DOHH2 (cell line): ENCODE measurements around the gene SLC7A5.
"Not testable (repeated sequence)": the region's sequence is repeated elsewhere in the genome, so short reads cannot be mapped to it uniquely, and the experiment has no call there.

Source experiments
- H3F3A ChIP-seq: fragments of 200-600 bp; sonication (generic), shearing (Covaris generic); 2 replicates; pipeline ENCODE4 v1.6.0; 2016; ENCODE audit warnings: antibody characterized with exemption, mild to moderate bottlenecking; ENCODE audit not compliant: control insufficient read depth, insufficient read depth
- H3K27ac ChIP-seq: fragments of 200-600 bp; sonication (generic); 2 replicates; pipeline ENCODE4 v1.5.1; 2014; ENCODE audit warnings: low read depth, mild to moderate bottlenecking, low read length, moderate library complexity
- H3K27me3 ChIP-seq: fragments of 200-600 bp; sonication (generic); 2 replicates; pipeline ENCODE4 v1.6.1; 2014; ENCODE audit warnings: mild to moderate bottlenecking, low read length, mixed read lengths; ENCODE audit not compliant: control insufficient read depth
- H3K36me3 ChIP-seq: fragments of 200-600 bp; sonication (generic); 2 replicates; pipeline ENCODE4 v1.6.1; 2014; ENCODE audit warnings: mild to moderate bottlenecking, low read length, moderate library complexity, mixed read lengths; ENCODE audit not compliant: control insufficient read depth
- H3K4me1 ChIP-seq: fragments of 200-600 bp; sonication (generic); 2 replicates; pipeline ENCODE4 v1.6.1; 2014; ENCODE audit warnings: mild to moderate bottlenecking, low read length, mixed read lengths; ENCODE audit not compliant: control insufficient read depth
- H3K4me2 ChIP-seq: fragments of 200-600 bp; sonication (generic); 2 replicates; pipeline ENCODE4 v1.6.0; 2014; ENCODE audit warnings: mild to moderate bottlenecking, low read length, moderate library complexity
- H3K4me3 ChIP-seq: fragments of 200-600 bp; sonication (generic); 2 replicates; pipeline ENCODE4 v1.5.1; 2014; ENCODE audit warnings: mild to moderate bottlenecking, low read length, mixed read lengths
- H3K79me2 ChIP-seq: fragments of 200-600 bp; sonication (generic); 2 replicates; pipeline ENCODE4 v1.6.1; 2014; ENCODE audit warnings: mild to moderate bottlenecking, low read length, mixed read lengths; ENCODE audit not compliant: control insufficient read depth
- H3K9me2 ChIP-seq: fragments of 200-600 bp; sonication (generic); replicated peaks from 2 replicates; pipeline ENCODE4 v1.6.1; 2014; ENCODE audit warnings: mild to moderate bottlenecking, low read length, mixed read lengths; ENCODE audit not compliant: control insufficient read depth
- H3K9me3 ChIP-seq: fragments of 200-600 bp; sonication (generic); 2 replicates; pipeline ENCODE4 v1.6.1; 2014; ENCODE audit warnings: antibody characterized with exemption, low read length, mixed read lengths; ENCODE audit not compliant: control insufficient read depth, insufficient read depth
- H4K20me1 ChIP-seq: fragments of 200-600 bp; sonication (generic); 2 replicates; pipeline ENCODE4 v1.6.0; 2014; ENCODE audit warnings: low read depth, mild to moderate bottlenecking, antibody characterized with exemption, low read length, moderate library complexity; ENCODE audit not compliant: control insufficient read depth, insufficient read depth
- TF ChIP-seq, protein P1 (sequence below): fragments of 200-600 bp; sonication (generic); IDR thresholded peaks from one replicate; pipeline ENCODE4 v1.5.1; 2014; ENCODE audit warnings: antibody characterized with exemption, mild to moderate bottlenecking, low read depth, low read length; ENCODE audit not compliant: poor library complexity, severe bottlenecking

The SLC7A5 gene

DNA sequence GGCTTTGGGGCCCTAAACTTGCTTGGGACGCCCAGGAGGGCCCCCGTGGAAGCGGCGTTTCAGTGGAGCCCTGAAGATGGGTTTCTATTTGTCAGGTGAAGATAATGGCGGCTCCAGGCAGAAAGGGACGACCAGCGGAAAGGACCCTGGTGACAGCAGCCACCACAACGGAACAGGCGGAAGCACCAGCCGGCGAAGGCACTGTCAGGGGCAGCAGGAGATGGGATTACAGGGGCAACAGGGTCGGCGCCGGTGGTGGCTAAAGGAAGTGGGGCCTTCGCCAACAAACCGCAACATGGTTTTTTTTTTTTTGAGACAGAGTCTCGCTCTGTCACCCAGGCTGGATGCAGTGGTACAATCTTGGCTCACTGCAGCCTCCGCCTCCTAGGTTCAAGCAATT lies 43.4 kb upstream of the SLC7A5 start:
- not testable (repeated sequence) for H3K9me2 ChIP-seq

DNA sequence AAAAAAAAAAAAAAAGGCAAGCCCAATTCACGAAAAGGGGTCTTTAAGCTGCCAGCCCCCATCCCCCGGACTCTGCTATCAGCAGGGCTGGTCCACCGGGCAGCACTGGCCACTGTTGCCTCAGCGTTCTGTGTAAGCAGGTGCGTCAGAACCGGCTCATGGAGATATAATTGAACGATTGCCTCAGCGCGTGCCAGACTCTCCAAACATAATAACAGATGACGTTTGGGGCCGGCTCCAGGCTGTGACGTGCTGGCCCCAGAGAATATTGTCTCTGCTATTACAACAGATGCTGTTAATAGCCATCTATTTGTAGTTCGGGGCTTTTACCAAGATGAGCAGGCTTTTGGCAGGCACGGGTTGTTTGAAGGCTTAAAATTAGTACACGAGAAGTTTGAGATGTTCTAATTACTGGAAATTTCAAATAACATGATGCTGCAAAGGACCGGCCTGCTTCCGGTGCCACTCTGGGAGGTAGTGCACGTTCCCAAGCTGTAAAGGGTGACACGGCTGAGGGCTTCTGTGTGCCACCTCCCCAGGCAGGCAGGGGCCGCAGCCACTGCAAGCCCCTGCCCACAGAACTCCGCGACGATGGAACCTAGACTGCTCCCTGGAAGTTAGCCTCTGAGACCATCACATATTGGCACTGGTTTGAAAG lies 41.9 kb upstream of the SLC7A5 start:
- not testable (repeated sequence) for H3K27ac ChIP-seq, H4K20me1 ChIP-seq, H3K4me3 ChIP-seq, H3K27me3 ChIP-seq, H3K9me3 ChIP-seq, H3F3A ChIP-seq, H3K4me2 ChIP-seq, H3K36me3 ChIP-seq, H3K79me2 ChIP-seq, H3K9me2 ChIP-seq
- H3K4me1 ChIP-seq, result peaks cover 13% of the 10 kb centered on the region

More for the DNA sequence above, 43.4 kb upstream of the SLC7A5 start:
- H3F3A ChIP-seq, H3K4me2 ChIP-seq, H3K27me3 ChIP-seq, H3K27ac ChIP-seq, H3K9me3 ChIP-seq, H4K20me1 ChIP-seq, H3K4me3 ChIP-seq, H3K79me2 ChIP-seq, H3K36me3 ChIP-seq: not testable (repeated sequence)
- H3K4me1 ChIP-seq, result peaks cover 13% of the 10 kb centered on the region

DNA sequence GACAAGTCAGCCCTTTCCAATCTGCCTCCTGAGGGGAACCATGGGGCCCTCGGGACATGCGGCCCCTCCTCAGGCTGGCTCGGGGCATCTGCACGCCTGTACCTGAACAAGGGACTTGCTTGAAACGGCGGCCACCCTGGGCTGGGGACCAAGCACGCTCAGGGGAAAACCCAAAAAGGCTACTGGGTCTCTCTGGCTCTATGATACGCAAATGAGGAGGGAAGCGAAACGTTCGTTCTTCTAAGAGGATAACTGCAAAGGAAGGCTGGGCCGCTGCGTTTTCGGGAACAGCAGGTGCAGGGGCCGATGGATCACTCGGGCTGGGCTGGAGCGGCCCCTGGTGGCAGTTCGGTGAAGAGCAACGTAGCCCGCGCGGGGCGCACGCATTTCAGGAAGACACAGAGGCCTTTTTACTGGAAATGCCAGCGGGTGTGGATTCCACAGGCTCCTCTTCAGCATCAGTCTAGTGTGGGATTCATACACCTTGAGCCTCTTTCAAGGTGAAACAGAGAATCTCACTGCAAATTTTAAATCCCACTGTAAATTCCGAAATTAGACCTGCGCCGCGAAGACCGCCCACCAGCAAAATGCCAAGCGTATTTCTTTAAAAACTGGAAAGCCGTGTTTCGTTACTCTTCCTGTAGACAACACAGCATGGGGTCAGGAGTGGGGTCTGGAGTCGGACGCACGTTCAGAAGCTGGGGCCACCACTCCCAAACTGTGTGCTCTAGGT lies 40.1 kb upstream of the SLC7A5 start:
- TF ChIP-seq, protein P1, sequence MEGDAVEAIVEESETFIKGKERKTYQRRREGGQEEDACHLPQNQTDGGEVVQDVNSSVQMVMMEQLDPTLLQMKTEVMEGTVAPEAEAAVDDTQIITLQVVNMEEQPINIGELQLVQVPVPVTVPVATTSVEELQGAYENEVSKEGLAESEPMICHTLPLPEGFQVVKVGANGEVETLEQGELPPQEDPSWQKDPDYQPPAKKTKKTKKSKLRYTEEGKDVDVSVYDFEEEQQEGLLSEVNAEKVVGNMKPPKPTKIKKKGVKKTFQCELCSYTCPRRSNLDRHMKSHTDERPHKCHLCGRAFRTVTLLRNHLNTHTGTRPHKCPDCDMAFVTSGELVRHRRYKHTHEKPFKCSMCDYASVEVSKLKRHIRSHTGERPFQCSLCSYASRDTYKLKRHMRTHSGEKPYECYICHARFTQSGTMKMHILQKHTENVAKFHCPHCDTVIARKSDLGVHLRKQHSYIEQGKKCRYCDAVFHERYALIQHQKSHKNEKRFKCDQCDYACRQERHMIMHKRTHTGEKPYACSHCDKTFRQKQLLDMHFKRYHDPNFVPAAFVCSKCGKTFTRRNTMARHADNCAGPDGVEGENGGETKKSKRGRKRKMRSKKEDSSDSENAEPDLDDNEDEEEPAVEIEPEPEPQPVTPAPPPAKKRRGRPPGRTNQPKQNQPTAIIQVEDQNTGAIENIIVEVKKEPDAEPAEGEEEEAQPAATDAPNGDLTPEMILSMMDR, result peak; percentile 86
- not testable (repeated sequence) for H3K9me2 ChIP-seq, H3K36me3 ChIP-seq, H3K9me3 ChIP-seq, H3K27me3 ChIP-seq, H3F3A ChIP-seq, H3K27ac ChIP-seq, H4K20me1 ChIP-seq, H3K79me2 ChIP-seq
- H3K4me2 ChIP-seq, result peak overlapping the region; percentile 68
- H3K4me3 ChIP-seq, result peak overlapping the region; percentile 46
- H3K4me1 ChIP-seq, result peaks cover 13% of the 10 kb centered on the region

DNA sequence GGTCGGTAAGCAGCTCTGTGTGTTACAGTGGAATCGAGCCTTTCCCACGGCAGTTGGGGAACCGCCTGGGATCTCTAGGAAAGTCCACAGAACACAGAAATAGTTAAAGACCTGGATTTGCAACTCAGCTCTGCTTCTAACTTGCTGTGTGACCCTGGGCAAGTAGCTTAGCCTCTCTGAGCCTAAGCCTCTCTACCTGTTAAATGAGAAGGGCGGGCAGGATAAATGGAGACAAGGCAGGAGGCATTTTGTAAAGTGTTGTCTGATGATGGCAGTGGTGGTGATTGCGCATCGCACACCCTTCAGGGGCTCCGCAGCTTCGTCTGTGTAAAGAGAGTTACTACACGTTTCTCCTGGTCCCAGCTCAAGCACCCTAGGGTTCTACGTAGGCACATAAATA lies 38.8 kb upstream of the SLC7A5 start:
- not testable (repeated sequence) for H3K9me2 ChIP-seq, H3K27me3 ChIP-seq, H3K4me2 ChIP-seq, H3F3A ChIP-seq, H3K79me2 ChIP-seq, H4K20me1 ChIP-seq, H3K36me3 ChIP-seq, H3K4me3 ChIP-seq, H3K9me3 ChIP-seq, H3K27ac ChIP-seq
- H3K4me1 ChIP-seq, result peaks cover 13% of the 10 kb centered on the region

DNA sequence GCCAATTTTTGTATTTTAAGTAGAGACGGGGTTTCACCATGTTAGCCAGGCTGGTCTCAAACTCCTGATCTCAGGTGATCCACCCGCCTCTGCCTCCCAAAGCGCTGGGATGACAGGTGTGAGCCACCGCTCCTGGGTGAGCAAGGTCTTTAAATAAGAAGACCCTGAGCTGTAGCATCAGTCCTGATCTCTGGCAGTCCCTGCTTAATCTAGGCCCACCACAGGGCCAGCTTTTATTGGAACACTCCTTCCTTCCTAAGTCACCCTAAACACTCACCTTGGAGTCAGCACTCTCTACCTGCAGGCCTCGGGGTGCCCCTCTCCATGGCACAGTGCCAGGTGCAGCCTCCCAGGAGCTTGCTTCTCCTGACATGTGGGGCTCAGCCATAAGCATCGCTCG lies 36.2 kb upstream of the SLC7A5 start:
- H3K9me3 ChIP-seq, H3K27ac ChIP-seq, H3K4me2 ChIP-seq, H3K36me3 ChIP-seq, H4K20me1 ChIP-seq, H3F3A ChIP-seq, H3K27me3 ChIP-seq, H3K9me2 ChIP-seq, H3K79me2 ChIP-seq, H3K4me3 ChIP-seq: not testable (repeated sequence)
- H3K4me1 ChIP-seq, result peaks cover 13% of the 10 kb centered on the region

DNA sequence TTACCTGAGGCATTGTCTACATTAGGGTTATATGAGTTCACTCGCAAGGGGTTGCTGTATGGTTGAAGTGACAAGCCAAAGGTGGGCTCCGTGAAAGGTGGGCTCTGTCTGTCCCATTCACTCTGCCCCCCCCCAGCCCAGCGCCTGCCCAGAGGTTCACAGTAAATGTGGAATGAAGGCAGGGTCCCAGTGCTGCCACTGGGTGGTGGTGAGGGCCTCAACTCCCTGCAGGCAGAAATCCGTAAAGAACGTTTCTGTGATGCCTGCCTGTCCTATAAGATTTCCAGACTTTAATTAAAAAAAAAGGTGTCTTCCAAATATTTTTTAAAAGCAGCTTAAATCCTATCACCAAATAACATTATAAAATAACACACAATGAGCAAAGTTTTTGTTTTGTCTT lies 35.7 kb upstream of the SLC7A5 start:
- H3K4me1 ChIP-seq, result peaks cover 13% of the 10 kb centered on the region
- H3K4me3 ChIP-seq, H3K9me2 ChIP-seq, H3K4me2 ChIP-seq, H3F3A ChIP-seq, H3K9me3 ChIP-seq, H3K27me3 ChIP-seq, H3K36me3 ChIP-seq, H3K27ac ChIP-seq, H3K79me2 ChIP-seq, H4K20me1 ChIP-seq: not testable (repeated sequence)

DNA sequence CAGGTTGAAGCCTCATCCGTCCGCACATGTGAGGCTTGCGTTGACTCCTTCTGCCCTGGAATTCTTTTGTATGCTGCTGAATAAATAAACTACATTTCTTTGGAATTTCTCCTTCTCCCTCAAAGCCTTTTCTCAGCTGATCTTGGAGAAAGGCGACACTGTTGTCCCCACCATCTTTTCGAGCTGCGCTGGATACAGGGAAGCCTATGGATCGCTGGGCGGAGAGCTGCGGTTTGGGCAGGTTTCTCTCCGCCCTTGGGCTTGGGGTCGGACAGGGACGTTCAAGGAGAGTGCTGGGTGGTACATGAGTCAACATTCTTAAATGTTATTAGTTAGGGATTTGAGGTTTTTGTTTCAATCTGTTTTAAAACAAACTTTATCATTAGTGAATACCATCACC lies 31.2 kb upstream of the SLC7A5 start:
- not testable (repeated sequence) for H3K4me3 ChIP-seq, H3K9me3 ChIP-seq, H3K79me2 ChIP-seq, H3K36me3 ChIP-seq, H4K20me1 ChIP-seq, H3K27me3 ChIP-seq, H3K9me2 ChIP-seq, H3K4me1 ChIP-seq, H3K27ac ChIP-seq, H3K4me2 ChIP-seq, H3F3A ChIP-seq
